HCT116 (cell line): Measurements from ENCODE around the gene IGFBP2.

Experiments
- ELF1 ChIP-seq: IDR thresholded peaks from 2 replicates; pipeline ENCODE4 v1.6.1; 2012; ENCODE audit warnings: low read depth, borderline replicate concordance
- EZH2 ChIP-seq: fragments of 200-600 bp; sonication (generic); IDR thresholded peaks from 2 replicates; pipeline ENCODE4 v1.6.1; 2017; ENCODE audit warnings: antibody characterized with exemption, mixed run types
- FOSL1 ChIP-seq: IDR thresholded peaks from 2 replicates; pipeline ENCODE4 v1.6.1; 2012; ENCODE audit warnings: low read depth
- POLR2A ChIP-seq: IDR thresholded peaks from 2 replicates; pipeline ENCODE4 v1.7.0; 2011; ENCODE audit warnings: borderline replicate concordance; ENCODE audit not compliant: insufficient read depth, insufficient read length; ENCODE audit errors: extremely low read depth
- POLR2AphosphoS5 ChIP-seq: IDR thresholded peaks from 2 replicates; pipeline ENCODE4 v1.6.1; 2011; ENCODE audit warnings: mild to moderate bottlenecking, low read depth, low read length, moderate library complexity
- REST ChIP-seq: IDR thresholded peaks from 2 replicates; pipeline ENCODE4 v1.6.1; 2012; ENCODE audit warnings: low read depth
- SIN3A ChIP-seq: IDR thresholded peaks from 2 replicates; pipeline ENCODE4 v1.6.1; 2012; ENCODE audit warnings: low read depth
- TF ChIP-seq, protein P1 (sequence below), 3 experiments: fragments of 200-600 bp in 1 of 3; sonication (generic) in 1 of 3; IDR thresholded peaks in 2 of 3; conservative IDR thresholded peaks in 1 of 3; 2 replicates each; pipeline ENCODE4 v1.5.1; 2012 to 2017; ENCODE audit warnings: low read depth in 2 of 3, low read length in 2 of 3, antibody characterized with exemption in 1 of 3, borderline replicate concordance in 1 of 3, control low read depth in 1 of 3, mild to moderate bottlenecking in 1 of 3, mixed read lengths in 1 of 3, mixed run types in 1 of 3, moderate library complexity in 1 of 3; ENCODE audit not compliant: insufficient read depth in 1 of 3

GRCh38 chr2:216651351-216651881 is 18.2 kb downstream of the IGFBP2 start:
- TF ChIP-seq POLR2A (no peak), POLR2AphosphoS5 (no peak), SIN3A (no peak), EZH2 (no peak), FOSL1 (peak; percentile 49), ELF1 (no peak), REST (no peak)
- TF ChIP-seq, protein P1, sequence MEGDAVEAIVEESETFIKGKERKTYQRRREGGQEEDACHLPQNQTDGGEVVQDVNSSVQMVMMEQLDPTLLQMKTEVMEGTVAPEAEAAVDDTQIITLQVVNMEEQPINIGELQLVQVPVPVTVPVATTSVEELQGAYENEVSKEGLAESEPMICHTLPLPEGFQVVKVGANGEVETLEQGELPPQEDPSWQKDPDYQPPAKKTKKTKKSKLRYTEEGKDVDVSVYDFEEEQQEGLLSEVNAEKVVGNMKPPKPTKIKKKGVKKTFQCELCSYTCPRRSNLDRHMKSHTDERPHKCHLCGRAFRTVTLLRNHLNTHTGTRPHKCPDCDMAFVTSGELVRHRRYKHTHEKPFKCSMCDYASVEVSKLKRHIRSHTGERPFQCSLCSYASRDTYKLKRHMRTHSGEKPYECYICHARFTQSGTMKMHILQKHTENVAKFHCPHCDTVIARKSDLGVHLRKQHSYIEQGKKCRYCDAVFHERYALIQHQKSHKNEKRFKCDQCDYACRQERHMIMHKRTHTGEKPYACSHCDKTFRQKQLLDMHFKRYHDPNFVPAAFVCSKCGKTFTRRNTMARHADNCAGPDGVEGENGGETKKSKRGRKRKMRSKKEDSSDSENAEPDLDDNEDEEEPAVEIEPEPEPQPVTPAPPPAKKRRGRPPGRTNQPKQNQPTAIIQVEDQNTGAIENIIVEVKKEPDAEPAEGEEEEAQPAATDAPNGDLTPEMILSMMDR (IDR thresholded peaks at IDR 0.05 in 2 of 3, conservative IDR thresholded peaks at IDR 0.05 in 1 of 3; ENCODE audit: borderline replicate concordance in 1 of 3, insufficient read depth in 1 of 3, low read depth in 2 of 3, low read length in 2 of 3): no peak
